Gastroesophageal sphincter (tissue), 4 donors: ENCODE measurements around the gene ZFYVE26. TPM values are rescaled to one million over a fixed set of nuclear protein-coding genes. Genes with fewer than 3 reads are reported as not detected.
A peak's percentile ranks its signal among the peaks of the same experiment; 100 is the strongest.

Experiments used
- ATAC-seq: fragments of 150-250 bp; one replicate; pipeline ENCODE4 v1.9.1; 2016; ENCODE audit warnings: mild to moderate bottlenecking, moderate library complexity
- H3K27ac ChIP-seq, 4 donors: fragments of 200-600 bp; sonication (generic) in 3 of 4; 1 replicate in 3 of 4; 2 replicates in 1 of 4; pipeline ENCODE4 v1.5.1; 2016 to 2019
- H3K27me3 ChIP-seq: fragments of 200-600 bp; sonication (generic); one replicate; pipeline ENCODE4 v1.5.1; 2019
- H3K36me3 ChIP-seq, 2 donors: fragments of 200-600 bp; sonication (generic); one replicate each; pipeline ENCODE4 v1.5.1; 2019; ENCODE audit warnings: control low read depth in 1 of 2
- H3K4me1 ChIP-seq, 3 donors: fragments of 200-600 bp; sonication (generic); 1 replicate in 2 of 3; 2 replicates in 1 of 3; pipeline ENCODE4 v1.5.1; 2016 to 2019; ENCODE audit warnings: control low read depth in 2 of 3
- H3K4me3 ChIP-seq, 2 donors: fragments of 200-600 bp; sonication (generic); one replicate each; pipeline ENCODE4 v1.5.1; 2019; ENCODE audit warnings: mild to moderate bottlenecking in 1 of 2, moderate library complexity in 1 of 2
- H3K9me3 ChIP-seq, 3 donors: fragments of 200-600 bp; sonication (generic); one replicate each; pipeline ENCODE4 v1.5.1; 2017 to 2019; ENCODE audit warnings: control low read depth in 2 of 3
- EP300 ChIP-seq: sonication (generic); formaldehyde crosslinking; IDR thresholded peaks from one replicate; pipeline ENCODE4 v1.6.1; 2017; ENCODE audit warnings: antibody characterized with exemption, mild to moderate bottlenecking
- POLR2A ChIP-seq, 2 donors: fragments of 450-650 bp; IDR thresholded peaks; one replicate each; pipeline ENCODE4 v1.6.1; 2017; ENCODE audit warnings: antibody characterized with exemption in 2 of 2, mild to moderate bottlenecking in 2 of 2, moderate library complexity in 1 of 2
- POLR2AphosphoS5 ChIP-seq: sonication (generic); formaldehyde crosslinking; IDR thresholded peaks from one replicate; pipeline ENCODE4 v1.6.1; 2017; ENCODE audit warnings: antibody characterized with exemption
- WGBS, 2 donors: methylation state at CpG; one replicate each; pipeline ENCODE4 v1.1.5; 2018; ENCODE audit warnings: low coverage in 1 of 2; 5-methylcytosine and 5-hydroxymethylcytosine counted together
- total RNA-seq, 4 donors: library from RNA; depleted of rRNA; stranded (reverse); fragments of >200 nt; gene quantifications; one replicate each; pipeline ENCODE4 v1.1.0, GENCODE V29; 2016
- TF ChIP-seq, protein P1 (sequence below), 4 experiments: fragments of 200-600 bp in 2 of 4; fragments of 450-650 bp in 2 of 4; sonication (generic) in 1 of 4; IDR thresholded peaks; one replicate each; pipeline ENCODE4 v1.5.1; 2017 to 2019; ENCODE audit warnings: antibody characterized with exemption in 4 of 4, mild to moderate bottlenecking in 2 of 4, moderate library complexity in 2 of 4

Gene ZFYVE26
- 10 to 100 TPM; 19.3 to 30.7 (median 23.1) TPM for total RNA-seq

DNA sequence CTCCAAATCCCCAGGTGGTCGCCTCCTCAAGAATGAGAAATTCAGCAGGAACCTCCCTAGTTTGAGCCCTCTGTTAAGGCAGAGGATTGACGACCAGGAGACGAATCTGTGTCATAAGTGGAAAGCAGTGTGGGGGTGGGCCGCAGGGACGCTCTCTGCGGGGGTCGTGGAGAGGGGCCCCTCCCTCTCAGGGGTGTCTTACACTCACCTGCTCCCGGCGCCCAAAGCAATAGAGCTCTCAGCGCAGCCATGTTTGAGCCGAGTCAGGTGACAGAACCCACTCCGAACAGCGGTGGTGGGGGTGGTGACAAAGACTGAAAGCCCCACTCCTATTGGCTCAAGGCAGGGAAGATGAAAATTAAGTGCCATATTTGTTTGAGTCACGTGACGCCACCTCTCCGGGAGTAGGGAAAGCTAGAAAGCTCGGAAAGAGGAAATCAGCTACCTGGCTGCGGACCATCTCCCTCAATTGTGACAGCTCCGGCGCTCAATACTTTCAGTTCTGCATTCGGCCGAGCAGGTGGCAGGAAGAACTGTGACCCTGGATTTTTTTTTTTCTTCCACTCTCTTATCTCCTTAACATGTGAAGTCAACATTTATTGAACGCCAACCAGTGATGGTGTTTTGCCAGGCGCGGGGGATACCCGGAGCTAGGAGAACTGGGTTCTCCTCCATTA is at the start of gene ZFYVE26:
TSS of gene ZFYVE26 (minus strand) at position 265 of the 677 bp plus-strand sequence. CDS start 627 bp downstream, outside the sequence.
- WGBS, 2 donors: 0 to 1% methylated on average over 13 to 20 of the region's 26 CpGs

DNA sequence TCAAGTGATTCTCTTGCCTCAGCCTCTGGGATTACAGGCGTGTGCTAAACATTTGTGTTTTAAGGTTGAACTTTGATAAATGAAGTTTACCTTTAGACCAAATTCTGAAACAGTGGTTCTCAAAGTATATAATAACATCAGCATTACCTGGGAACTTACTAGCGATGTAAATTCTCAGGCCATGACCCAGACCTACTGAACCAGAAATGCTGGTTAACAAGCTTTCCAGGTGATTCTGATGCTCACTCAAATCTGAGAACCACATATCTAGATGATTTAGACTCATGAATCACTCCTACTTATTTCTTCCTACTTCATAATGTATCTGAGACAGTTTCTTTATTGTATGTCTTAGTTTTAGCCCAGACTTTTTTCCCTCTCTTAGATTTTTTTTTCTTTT is 46.8 kb upstream of the ZFYVE26 start:
- peaks cover 0 to 6% of the 10 kb centered on the region in 2 donors for H3K36me3 ChIP-seq
- no peaks in the 10 kb centered on the region for H3K27me3 ChIP-seq
- 88 to 89% methylated on average over 1 to 2 of the region's 2 CpGs for WGBS, 2 donors
- H3K4me1 ChIP-seq: no peaks in the 10 kb centered on the region
- TF ChIP-seq POLR2AphosphoS5 (no peak), EP300 (no peak), POLR2A (IDR thresholded peaks at IDR 0.05) (no peak)
- TF ChIP-seq, protein P1, sequence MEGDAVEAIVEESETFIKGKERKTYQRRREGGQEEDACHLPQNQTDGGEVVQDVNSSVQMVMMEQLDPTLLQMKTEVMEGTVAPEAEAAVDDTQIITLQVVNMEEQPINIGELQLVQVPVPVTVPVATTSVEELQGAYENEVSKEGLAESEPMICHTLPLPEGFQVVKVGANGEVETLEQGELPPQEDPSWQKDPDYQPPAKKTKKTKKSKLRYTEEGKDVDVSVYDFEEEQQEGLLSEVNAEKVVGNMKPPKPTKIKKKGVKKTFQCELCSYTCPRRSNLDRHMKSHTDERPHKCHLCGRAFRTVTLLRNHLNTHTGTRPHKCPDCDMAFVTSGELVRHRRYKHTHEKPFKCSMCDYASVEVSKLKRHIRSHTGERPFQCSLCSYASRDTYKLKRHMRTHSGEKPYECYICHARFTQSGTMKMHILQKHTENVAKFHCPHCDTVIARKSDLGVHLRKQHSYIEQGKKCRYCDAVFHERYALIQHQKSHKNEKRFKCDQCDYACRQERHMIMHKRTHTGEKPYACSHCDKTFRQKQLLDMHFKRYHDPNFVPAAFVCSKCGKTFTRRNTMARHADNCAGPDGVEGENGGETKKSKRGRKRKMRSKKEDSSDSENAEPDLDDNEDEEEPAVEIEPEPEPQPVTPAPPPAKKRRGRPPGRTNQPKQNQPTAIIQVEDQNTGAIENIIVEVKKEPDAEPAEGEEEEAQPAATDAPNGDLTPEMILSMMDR (IDR thresholded peaks at IDR 0.05): no peak
- H3K4me3 ChIP-seq: no peak overlapping the region
- H3K9me3 ChIP-seq: no peaks in the 10 kb centered on the region
- ATAC-seq: no peak
- H3K27ac ChIP-seq: no peak overlapping the region

More for the DNA sequence above, at the start of gene ZFYVE26:
- Histone ChIP-seq H3K27ac (peak within 1 kb of the TSS; percentile 62 to 85 (median 81)), H3K4me3 (peak within 1 kb of the TSS; percentile 76 to 84), H3K4me1 (peaks cover 3 to 45% (median 17%) of the 10 kb centered on the region in 3 donors), H3K9me3 (no peaks in the 10 kb centered on the region), H3K36me3 (peaks cover 0 to 23% of the 10 kb centered on the region in 2 donors), H3K27me3 (no peaks in the 10 kb centered on the region)
- TF ChIP-seq, protein P1 (IDR thresholded peaks at IDR 0.05): no peak
- TF ChIP-seq POLR2AphosphoS5 (peak; percentile 55), POLR2A (IDR thresholded peaks at IDR 0.05) (no peak)
- ATAC-seq: peak; percentile 96

DNA sequence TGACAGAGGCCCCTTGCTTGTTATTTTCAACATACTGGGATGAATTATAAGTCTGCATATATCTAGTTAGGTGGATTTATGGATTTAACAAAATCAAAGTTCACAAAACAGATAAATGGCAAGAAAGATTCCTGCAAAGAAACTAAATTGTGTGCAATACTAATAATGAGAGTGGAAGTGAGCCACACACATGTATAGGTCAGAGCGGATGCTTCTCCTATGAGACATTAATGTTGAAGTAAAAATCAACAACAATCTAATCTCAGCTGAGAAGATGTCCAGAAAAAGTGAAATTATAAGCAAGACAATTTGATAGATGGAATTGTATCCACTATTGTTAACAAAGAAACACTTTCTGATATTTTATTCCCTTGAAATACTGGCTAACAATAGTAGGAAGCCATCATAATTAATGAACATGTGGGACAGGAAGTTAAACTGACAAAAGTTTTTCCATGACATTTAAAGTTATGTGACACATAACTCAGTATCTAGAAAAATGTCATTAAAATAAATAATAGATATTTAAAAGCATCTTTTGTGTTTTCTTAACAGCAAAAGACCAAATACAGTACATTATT is 42.9 kb upstream of the ZFYVE26 start:
- H3K4me1 ChIP-seq: no peaks in the 10 kb centered on the region

DNA sequence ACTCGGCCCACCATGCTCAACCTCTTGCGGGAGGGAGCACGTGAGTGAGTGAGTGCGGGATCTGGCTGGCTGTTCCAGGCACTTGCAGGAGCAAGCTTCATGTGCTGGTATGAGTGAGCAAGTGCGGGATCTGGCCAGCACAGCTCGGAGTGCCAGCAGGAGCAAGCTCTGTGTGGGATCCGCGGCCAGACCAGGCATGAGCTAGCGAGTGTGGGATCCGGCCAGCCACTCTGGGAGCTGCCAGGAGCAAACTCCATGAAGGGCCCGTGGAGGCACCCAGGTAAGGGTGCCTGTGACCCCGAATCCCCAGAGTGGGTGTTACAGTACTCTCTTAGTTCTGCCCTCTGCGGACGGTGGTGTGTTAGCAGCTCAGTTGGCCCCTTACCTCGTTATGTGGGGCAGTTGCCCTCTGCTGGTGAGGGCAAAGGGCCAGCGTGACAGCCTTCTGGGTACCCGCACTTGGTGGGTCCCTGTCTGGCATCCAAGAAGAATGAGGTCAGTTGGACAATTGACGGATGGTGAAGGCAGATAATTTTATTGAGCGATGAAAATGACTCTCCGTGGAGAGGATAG is 41.5 kb upstream of the ZFYVE26 start:
- H3K4me3 ChIP-seq: no peak overlapping the region
- H3K4me1 ChIP-seq: no peaks in the 10 kb centered on the region
- no peak for ATAC-seq
- no peaks in the 10 kb centered on the region for H3K36me3 ChIP-seq
- H3K27ac ChIP-seq: no peak overlapping the region
- TF ChIP-seq POLR2A (IDR thresholded peaks at IDR 0.05): no peak
- TF ChIP-seq, protein P1 (IDR thresholded peaks at IDR 0.05): no peak
- no peak for TF ChIP-seq POLR2AphosphoS5
- no peak for TF ChIP-seq EP300
- H3K27me3 ChIP-seq: no peaks in the 10 kb centered on the region
- no peaks in the 10 kb centered on the region for H3K9me3 ChIP-seq
- 85 to 98% methylated on average over 4 of the region's 20 CpGs for WGBS, 2 donors

More for the DNA sequence above, 42.9 kb upstream of the ZFYVE26 start:
- no peak for ATAC-seq
- Histone ChIP-seq H3K36me3 (no peaks in the 10 kb centered on the region), H3K27me3 (no peaks in the 10 kb centered on the region), H3K9me3 (no peaks in the 10 kb centered on the region), H3K4me3 (no peak overlapping the region), H3K27ac (no peak overlapping the region)
- no peak for TF ChIP-seq POLR2AphosphoS5
- no peak for TF ChIP-seq POLR2A (IDR thresholded peaks at IDR 0.05)
- TF ChIP-seq, protein P1 (IDR thresholded peaks at IDR 0.05): no peak
- 84 to 100% methylated on average over 1 of the region's 1 CpG for WGBS, 2 donors

DNA sequence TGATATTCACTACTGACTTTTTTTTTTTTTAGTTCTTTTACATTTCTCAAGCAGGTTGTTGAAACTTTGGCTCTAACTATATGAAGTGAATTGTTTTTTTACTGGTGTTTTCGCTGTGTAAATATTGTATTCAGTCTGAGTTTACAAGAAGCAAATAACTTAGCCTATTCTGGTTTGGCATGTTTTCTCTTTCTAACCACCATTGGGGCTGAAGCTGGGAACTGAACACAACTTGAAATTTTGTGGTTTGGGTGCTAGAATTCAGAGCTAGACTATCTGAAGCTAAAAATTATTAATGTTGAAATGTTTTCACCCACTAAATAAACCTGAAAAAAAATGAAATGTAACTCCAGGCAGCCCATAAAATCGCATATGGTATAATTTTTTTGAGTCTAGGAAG is 40.4 kb upstream of the ZFYVE26 start:
- ATAC-seq: no peak
- Histone ChIP-seq H3K27me3 (no peaks in the 10 kb centered on the region), H3K27ac (no peak overlapping the region), H3K4me1 (no peaks in the 10 kb centered on the region), H3K9me3 (no peaks in the 10 kb centered on the region), H3K4me3 (no peak overlapping the region), H3K36me3 (no peaks in the 10 kb centered on the region)
- TF ChIP-seq, protein P1 (IDR thresholded peaks at IDR 0.05): no peak
- TF ChIP-seq POLR2A (IDR thresholded peaks at IDR 0.05): no peak
- no peak for TF ChIP-seq POLR2AphosphoS5
- TF ChIP-seq EP300: no peak
- WGBS, 2 donors: 94 to 95% methylated on average over 2 of the region's 2 CpGs
